Esophagus squamous epithelium (tissue), 4 donors: ENCODE results near the gene FERMT3.

ENCODE experiments used
- POLR2A ChIP-seq, 4 donors: fragments of 450-650 bp; IDR thresholded peaks; one replicate each; pipeline ENCODE4 v1.6.1; 2017; ENCODE audit warnings: antibody characterized with exemption in 4 of 4, mild to moderate bottlenecking in 4 of 4, moderate library complexity in 3 of 4
- TF ChIP-seq, protein P1 (sequence below), 6 experiments: fragments of 450-650 bp in 4 of 6; fragments of 200-600 bp in 2 of 6; sonication (generic) in 2 of 6; IDR thresholded peaks; one replicate each; pipeline ENCODE4 v1.5.1; 2016 to 2019; ENCODE audit warnings: antibody characterized with exemption in 6 of 6, mild to moderate bottlenecking in 4 of 6, moderate library complexity in 4 of 6

- TF ChIP-seq, protein P1, sequence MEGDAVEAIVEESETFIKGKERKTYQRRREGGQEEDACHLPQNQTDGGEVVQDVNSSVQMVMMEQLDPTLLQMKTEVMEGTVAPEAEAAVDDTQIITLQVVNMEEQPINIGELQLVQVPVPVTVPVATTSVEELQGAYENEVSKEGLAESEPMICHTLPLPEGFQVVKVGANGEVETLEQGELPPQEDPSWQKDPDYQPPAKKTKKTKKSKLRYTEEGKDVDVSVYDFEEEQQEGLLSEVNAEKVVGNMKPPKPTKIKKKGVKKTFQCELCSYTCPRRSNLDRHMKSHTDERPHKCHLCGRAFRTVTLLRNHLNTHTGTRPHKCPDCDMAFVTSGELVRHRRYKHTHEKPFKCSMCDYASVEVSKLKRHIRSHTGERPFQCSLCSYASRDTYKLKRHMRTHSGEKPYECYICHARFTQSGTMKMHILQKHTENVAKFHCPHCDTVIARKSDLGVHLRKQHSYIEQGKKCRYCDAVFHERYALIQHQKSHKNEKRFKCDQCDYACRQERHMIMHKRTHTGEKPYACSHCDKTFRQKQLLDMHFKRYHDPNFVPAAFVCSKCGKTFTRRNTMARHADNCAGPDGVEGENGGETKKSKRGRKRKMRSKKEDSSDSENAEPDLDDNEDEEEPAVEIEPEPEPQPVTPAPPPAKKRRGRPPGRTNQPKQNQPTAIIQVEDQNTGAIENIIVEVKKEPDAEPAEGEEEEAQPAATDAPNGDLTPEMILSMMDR (IDR thresholded peaks at IDR 0.05): no peak
- TF ChIP-seq POLR2A (IDR thresholded peaks at IDR 0.05): no peak
Observed at GRCh38 chr11:64224891-64225607, 18.5 kb downstream of the FERMT3 start.
